OCI-LY7 (cell line): ENCODE data around the gene HDAC7.

ENCODE experiments used
- EZH2phosphoT487 ChIP-seq: fragments of 200-600 bp; sonication (generic); IDR thresholded peaks from 2 replicates; pipeline ENCODE4 v1.6.1; 2018; ENCODE audit warnings: low read depth, borderline replicate concordance, mild to moderate bottlenecking, mixed run types, antibody characterized with exemption, low read length, moderate library complexity, mixed read lengths
- TF ChIP-seq, protein P1 (sequence below): fragments of 200-600 bp; sonication (generic); conservative IDR thresholded peaks from 2 replicates; pipeline ENCODE4 v1.5.1; 2014; ENCODE audit warnings: mild to moderate bottlenecking, antibody characterized with exemption, low read length, moderate library complexity, mixed read lengths

DNA sequence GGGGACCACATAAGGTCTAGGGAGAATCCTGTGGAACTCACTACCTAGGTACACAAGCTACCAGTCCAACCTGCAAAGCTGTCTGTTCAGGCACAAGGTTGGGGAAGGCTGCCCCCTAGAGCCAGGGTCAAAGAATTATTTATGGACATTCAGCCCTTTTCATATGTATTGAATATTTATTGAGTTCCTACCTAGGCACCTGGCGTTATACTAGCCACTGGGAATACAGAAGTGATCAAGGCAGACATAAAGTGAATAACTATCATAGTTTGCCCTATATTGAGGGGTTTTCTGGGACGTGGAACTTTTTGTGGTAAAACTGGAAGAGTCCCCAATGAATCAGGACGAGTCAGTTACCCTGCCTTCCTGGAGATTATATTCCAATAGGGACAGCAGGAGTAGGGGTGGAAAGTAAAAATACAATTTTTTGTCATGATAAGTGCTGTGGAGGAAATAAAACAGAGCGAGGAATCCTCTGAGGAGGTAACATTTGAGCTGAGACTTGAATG, 52.4 kb downstream of the HDAC7 start:
- TF ChIP-seq, protein P1, sequence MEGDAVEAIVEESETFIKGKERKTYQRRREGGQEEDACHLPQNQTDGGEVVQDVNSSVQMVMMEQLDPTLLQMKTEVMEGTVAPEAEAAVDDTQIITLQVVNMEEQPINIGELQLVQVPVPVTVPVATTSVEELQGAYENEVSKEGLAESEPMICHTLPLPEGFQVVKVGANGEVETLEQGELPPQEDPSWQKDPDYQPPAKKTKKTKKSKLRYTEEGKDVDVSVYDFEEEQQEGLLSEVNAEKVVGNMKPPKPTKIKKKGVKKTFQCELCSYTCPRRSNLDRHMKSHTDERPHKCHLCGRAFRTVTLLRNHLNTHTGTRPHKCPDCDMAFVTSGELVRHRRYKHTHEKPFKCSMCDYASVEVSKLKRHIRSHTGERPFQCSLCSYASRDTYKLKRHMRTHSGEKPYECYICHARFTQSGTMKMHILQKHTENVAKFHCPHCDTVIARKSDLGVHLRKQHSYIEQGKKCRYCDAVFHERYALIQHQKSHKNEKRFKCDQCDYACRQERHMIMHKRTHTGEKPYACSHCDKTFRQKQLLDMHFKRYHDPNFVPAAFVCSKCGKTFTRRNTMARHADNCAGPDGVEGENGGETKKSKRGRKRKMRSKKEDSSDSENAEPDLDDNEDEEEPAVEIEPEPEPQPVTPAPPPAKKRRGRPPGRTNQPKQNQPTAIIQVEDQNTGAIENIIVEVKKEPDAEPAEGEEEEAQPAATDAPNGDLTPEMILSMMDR, result peak; percentile 86
- TF ChIP-seq EZH2phosphoT487, result no peak
